Mucosa of descending colon (tissue), 3 donors: Measurements from ENCODE around the gene CREG2. TPM values are rescaled to one million over a fixed set of nuclear protein-coding genes. Genes with fewer than 3 reads are reported as not detected.

Experiments
- ATAC-seq: fragments of 200-7000 bp; cut with Tn5 transposase; one replicate; pipeline ENCODE4 v1.9.1; 2020; ENCODE audit warnings: mild to moderate bottlenecking, moderate library complexity
- DNase-seq, 3 donors: peaks; one replicate each; pipeline ENCODE4 v3.0.0-alpha.2; 2020
- H3K36me3 ChIP-seq: fragments of 200-600 bp; one replicate; pipeline ENCODE4 v1.8.0; 2021; ENCODE audit warnings: low read depth, mild to moderate bottlenecking
- H3K4me1 ChIP-seq: fragments of 200-600 bp; one replicate; pipeline ENCODE4 v1.8.0; 2021; ENCODE audit warnings: low read depth, mild to moderate bottlenecking
- H3K4me3 ChIP-seq: fragments of 200-600 bp; one replicate; pipeline ENCODE4 v1.8.0; 2021; ENCODE audit warnings: mild to moderate bottlenecking
- H3K9me3 ChIP-seq: fragments of 200-600 bp; one replicate; pipeline ENCODE4 v1.8.0; 2021; ENCODE audit warnings: mild to moderate bottlenecking
- intact Hi-C, 2 donors: fragments of 100-400 bp; cut with DNase I in 1 of 2; cut with micrococcal nuclease in 1 of 2; formaldehyde crosslinking; loops; one replicate each; pipeline versions ENCODE4 v1.11.0 to v1.11.1; 2022; cut with DNase I, micrococcal nuclease
- total RNA-seq, 3 donors: library from RNA; stranded (reverse); fragmentation: NEBNext Ultra II Directional in 2 of 3; extraction: Animal tissue kit (Norgen Biotek cat#: 25700) in 2 of 3; gene quantifications; one replicate each; pipeline versions ENCODE4 v1.2.1 to v1.2.4, GENCODE V29; 2021 to 2023
- TF ChIP-seq, protein P1 (sequence below): fragments of 200-600 bp; IDR thresholded peaks from one replicate; pipeline ENCODE4 v1.8.0; 2022; ENCODE audit warnings: antibody characterized with exemption, mild to moderate bottlenecking
- donor health status: DM: no; HTN: no; CAD: no; lungs with moderate emphysema.
- donor health status: DM: no; HTN: no; CAD: no.
- donor health status: DM: no; HTN: yes; CAD: no.

CREG2 gene
- total RNA-seq, 3 donors from 2014 or later: 0.19 to 1.1 TPM; not detected in 1

DNA sequence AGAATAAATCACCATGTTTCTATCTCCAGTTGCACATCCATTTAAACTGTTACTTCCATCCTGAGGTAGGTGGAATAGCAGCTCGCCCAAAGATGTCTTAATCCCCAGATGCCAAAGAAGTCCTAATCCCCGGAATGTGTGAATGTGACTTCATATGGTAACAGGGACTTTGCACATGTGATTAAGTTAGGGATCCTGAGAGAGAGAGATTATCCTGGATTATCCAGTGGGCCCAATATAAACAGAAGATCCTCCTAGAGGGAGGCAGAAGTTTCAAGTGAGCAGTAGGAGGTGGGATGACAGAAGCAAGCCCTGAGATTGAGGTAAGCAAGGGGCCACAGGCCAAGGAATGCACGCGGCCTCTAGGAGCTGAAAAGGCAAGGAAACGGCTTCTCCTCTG is 19.8 kb downstream of the CREG2 start:
- ATAC-seq (no peak), DNase-seq (no peak)
- intact Hi-C loops: no loop called here
- no peaks in the 10 kb centered on the region for H3K9me3 ChIP-seq
- H3K4me1 ChIP-seq: no peaks in the 10 kb centered on the region
- no peaks in the 10 kb centered on the region for H3K36me3 ChIP-seq
- no peak overlapping the region for H3K4me3 ChIP-seq
- TF ChIP-seq, protein P1, sequence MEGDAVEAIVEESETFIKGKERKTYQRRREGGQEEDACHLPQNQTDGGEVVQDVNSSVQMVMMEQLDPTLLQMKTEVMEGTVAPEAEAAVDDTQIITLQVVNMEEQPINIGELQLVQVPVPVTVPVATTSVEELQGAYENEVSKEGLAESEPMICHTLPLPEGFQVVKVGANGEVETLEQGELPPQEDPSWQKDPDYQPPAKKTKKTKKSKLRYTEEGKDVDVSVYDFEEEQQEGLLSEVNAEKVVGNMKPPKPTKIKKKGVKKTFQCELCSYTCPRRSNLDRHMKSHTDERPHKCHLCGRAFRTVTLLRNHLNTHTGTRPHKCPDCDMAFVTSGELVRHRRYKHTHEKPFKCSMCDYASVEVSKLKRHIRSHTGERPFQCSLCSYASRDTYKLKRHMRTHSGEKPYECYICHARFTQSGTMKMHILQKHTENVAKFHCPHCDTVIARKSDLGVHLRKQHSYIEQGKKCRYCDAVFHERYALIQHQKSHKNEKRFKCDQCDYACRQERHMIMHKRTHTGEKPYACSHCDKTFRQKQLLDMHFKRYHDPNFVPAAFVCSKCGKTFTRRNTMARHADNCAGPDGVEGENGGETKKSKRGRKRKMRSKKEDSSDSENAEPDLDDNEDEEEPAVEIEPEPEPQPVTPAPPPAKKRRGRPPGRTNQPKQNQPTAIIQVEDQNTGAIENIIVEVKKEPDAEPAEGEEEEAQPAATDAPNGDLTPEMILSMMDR: no peak

DNA sequence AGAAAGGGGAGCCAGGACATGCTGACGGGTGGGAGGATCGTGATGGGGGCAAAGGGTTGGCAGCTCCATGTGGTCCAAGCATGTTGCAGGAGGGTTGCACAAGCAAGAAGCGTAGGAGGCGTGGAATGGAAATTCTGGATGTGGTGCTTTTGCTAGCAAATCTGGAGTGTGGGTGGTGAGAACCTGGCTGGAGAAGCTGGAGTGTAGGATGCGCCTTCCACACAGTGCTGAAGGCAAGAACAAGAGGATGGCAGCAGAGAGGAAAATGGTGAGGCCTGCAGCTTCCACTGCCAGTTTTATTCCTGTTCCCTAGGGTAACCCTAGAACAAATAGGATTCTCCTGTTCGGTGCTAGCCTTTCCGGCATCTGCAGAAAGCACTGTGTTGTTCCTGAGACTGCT is 22.4 kb downstream of the CREG2 start:
- intact Hi-C loops: no loop called here
- ATAC-seq: no peak
- DNase-seq: no peak

DNA sequence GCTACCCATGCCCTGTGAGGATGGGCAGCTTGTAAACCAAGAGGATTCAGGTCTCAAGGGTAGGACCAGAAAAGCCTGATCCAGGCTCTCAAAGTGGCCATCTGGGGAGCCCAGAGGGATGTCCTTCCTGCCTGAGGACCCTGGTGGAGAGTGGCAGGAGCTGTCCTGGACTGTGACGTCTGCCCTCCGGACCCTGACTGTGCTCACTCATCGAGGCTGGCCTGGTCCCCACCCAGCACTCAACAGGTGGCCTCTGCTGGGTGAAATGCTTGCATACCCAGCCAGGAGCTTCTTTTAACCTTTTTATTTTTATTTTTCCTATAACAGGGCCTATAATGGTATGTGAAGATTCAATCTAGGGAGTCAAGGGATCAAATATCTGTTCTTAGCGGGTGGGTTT is 24.5 kb downstream of the CREG2 start:
- TF ChIP-seq, protein P1: no peak
- Histone ChIP-seq H3K36me3 (no peaks in the 10 kb centered on the region), H3K4me3 (no peak overlapping the region), H3K9me3 (no peaks in the 10 kb centered on the region), H3K4me1 (no peaks in the 10 kb centered on the region)
- ATAC-seq (no peak), DNase-seq (no peak)
- intact Hi-C loops: no loop called here

More for the DNA sequence above, 22.4 kb downstream of the CREG2 start:
- no peaks in the 10 kb centered on the region for H3K4me1 ChIP-seq
- no peaks in the 10 kb centered on the region for H3K36me3 ChIP-seq
- H3K9me3 ChIP-seq: no peaks in the 10 kb centered on the region
- no peak overlapping the region for H3K4me3 ChIP-seq
- TF ChIP-seq, protein P1: no peak

DNA sequence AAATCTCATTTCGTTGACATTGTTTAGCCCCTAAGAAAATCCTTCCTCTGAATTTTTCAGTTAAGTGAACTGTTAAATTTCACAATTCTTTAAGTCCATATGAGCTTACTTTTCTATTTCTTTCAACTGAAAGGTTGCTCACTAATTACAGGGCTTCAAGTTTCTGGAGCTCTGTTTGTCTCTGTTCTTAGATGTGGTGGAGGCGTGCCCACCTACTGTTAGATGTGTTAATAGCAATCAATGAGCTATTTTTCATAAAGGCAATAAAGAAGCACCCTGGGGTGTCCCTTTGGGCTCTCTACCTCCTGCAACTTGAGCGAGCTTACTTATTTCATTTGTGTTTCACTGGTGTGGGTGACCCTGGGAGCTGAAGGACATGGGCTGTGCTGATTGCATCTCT is 25.0 kb downstream of the CREG2 start:
- TF ChIP-seq, protein P1: no peak

DNA sequence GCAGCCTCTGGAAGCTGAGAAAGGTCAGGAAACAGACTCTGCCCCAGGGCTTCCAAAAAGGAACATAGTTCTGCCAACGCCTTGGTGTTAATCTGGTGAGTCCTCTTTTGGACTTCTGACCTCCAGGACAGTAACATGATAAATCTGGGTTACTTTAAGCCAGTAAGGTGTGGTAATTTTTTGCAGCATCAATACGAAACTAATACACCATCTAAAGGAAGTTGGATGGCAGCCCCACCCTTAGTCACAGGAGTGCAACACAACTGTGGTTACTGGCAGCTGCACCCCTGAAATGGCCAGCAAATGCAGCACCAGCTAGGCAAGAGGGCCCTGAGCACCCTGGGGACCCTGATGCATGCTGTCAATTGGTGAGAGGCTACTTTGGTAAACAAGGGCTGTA is 25.8 kb downstream of the CREG2 start:
- intact Hi-C loops: no loop called here
- H3K4me1 ChIP-seq: no peaks in the 10 kb centered on the region
- no peak for DNase-seq

More for the DNA sequence above, 25.0 kb downstream of the CREG2 start:
- H3K4me3 ChIP-seq: no peak overlapping the region
- H3K4me1 ChIP-seq: no peaks in the 10 kb centered on the region
- DNase-seq (no peak), ATAC-seq (no peak)
- H3K36me3 ChIP-seq: no peaks in the 10 kb centered on the region
- intact Hi-C loops: no loop called here
- H3K9me3 ChIP-seq: no peaks in the 10 kb centered on the region

More for the DNA sequence above, 25.8 kb downstream of the CREG2 start:
- peak; percentile 56 for ATAC-seq
- TF ChIP-seq, protein P1: no peak
- Histone ChIP-seq H3K36me3 (no peaks in the 10 kb centered on the region), H3K4me3 (no peak overlapping the region), H3K9me3 (no peaks in the 10 kb centered on the region)
